Hepatocyte (in vitro differentiated cells): ENCODE measurements around the gene KLHL12.

ENCODE experiments used
- EZH2 ChIP-seq: fragments of 200-600 bp; sonication (generic); IDR thresholded peaks from 2 replicates; pipeline ENCODE4 v1.6.1; 2016; ENCODE audit warnings: antibody characterized with exemption, mild to moderate bottlenecking, borderline replicate concordance
- EZH2phosphoT487 ChIP-seq: fragments of 200-600 bp; sonication (generic); IDR thresholded peaks from one replicate; pipeline ENCODE4 v1.6.1; 2018; ENCODE audit warnings: antibody characterized with exemption, mild to moderate bottlenecking, low read depth, moderate library complexity; ENCODE audit not compliant: unreplicated experiment, severe bottlenecking
- TF ChIP-seq, protein P1 (sequence below): fragments of 200-600 bp; sonication (generic); IDR thresholded peaks from 2 replicates; pipeline ENCODE4 v1.5.1; 2016; ENCODE audit warnings: antibody characterized with exemption, mild to moderate bottlenecking; ENCODE audit not compliant: poor library complexity

DNA sequence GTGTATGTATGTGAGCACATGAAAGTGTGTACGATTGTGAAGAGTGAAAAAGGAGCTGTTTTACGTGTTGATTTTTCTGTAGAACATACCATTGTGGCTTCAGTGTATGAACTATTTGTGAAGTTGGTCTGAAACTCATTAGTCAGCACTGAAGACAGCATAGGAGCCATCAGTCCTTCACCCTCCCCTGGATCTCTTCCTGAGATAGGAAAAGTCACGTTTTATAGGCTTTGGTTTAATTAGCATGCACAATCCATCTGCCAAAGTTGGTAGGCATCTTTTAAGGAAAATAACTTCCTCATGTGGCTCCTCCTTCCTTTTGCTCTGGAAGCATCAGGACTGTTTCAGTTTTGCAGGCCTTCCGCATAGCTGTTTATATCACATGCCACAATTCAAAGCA is 36.6 kb downstream of the KLHL12 start:
- TF ChIP-seq, protein P1, sequence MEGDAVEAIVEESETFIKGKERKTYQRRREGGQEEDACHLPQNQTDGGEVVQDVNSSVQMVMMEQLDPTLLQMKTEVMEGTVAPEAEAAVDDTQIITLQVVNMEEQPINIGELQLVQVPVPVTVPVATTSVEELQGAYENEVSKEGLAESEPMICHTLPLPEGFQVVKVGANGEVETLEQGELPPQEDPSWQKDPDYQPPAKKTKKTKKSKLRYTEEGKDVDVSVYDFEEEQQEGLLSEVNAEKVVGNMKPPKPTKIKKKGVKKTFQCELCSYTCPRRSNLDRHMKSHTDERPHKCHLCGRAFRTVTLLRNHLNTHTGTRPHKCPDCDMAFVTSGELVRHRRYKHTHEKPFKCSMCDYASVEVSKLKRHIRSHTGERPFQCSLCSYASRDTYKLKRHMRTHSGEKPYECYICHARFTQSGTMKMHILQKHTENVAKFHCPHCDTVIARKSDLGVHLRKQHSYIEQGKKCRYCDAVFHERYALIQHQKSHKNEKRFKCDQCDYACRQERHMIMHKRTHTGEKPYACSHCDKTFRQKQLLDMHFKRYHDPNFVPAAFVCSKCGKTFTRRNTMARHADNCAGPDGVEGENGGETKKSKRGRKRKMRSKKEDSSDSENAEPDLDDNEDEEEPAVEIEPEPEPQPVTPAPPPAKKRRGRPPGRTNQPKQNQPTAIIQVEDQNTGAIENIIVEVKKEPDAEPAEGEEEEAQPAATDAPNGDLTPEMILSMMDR: no peak
- TF ChIP-seq EZH2 (no peak), EZH2phosphoT487 (no peak)
